Testis (tissue), 3 donors: Measurements from ENCODE around the gene DCUN1D1. TPM values are rescaled to one million over a fixed set of nuclear protein-coding genes. Genes with fewer than 3 reads are reported as not detected.

Experiments used
- DNase-seq: peaks from one replicate; pipeline ENCODE4 v3.0.0-alpha.2; 2019
- H3K27ac ChIP-seq, 2 donors: fragments of 200-600 bp; sonication (generic); one replicate each; pipeline ENCODE4 v1.5.1; 2019
- H3K27me3 ChIP-seq: fragments of 200-600 bp; sonication (generic); one replicate; pipeline ENCODE4 v1.5.1; 2019
- H3K36me3 ChIP-seq: fragments of 200-600 bp; sonication (generic); one replicate; pipeline ENCODE4 v1.5.1; 2017; ENCODE audit warnings: low read depth; ENCODE audit errors: missing control alignments
- H3K4me1 ChIP-seq: fragments of 200-600 bp; sonication (generic); one replicate; pipeline ENCODE4 v1.5.1; 2019
- H3K4me3 ChIP-seq, 2 donors: fragments of 200-600 bp; sonication (generic); one replicate each; pipeline ENCODE4 v1.5.1; 2017 to 2019
- H3K9me3 ChIP-seq: fragments of 200-600 bp; sonication (generic); one replicate; pipeline ENCODE4 v1.5.1; 2017
- CTCF ChIP-seq, 3 experiments: fragments of 450-650 bp in 2 of 3; fragments of 200-600 bp in 1 of 3; sonication (generic) in 1 of 3; IDR thresholded peaks; one replicate each; pipeline ENCODE4 v1.5.1; 2016 to 2019; ENCODE audit warnings: antibody characterized with exemption in 3 of 3, mild to moderate bottlenecking in 2 of 3, moderate library complexity in 1 of 3
- POLR2A ChIP-seq: fragments of 450-650 bp; IDR thresholded peaks from one replicate; pipeline ENCODE4 v1.6.1; 2017; ENCODE audit warnings: antibody characterized with exemption, mild to moderate bottlenecking, moderate library complexity
- WGBS, 2 donors: methylation state at CpG; one replicate each; pipeline ENCODE4 v1.1.5; 2018; 5-methylcytosine and 5-hydroxymethylcytosine counted together
- intact Hi-C: fragments of 100-400 bp; cut with DNase I; formaldehyde crosslinking; loops from one replicate; pipeline ENCODE4 v1.15.1; 2023; ENCODE audit warnings: low total_unique reads
- polyA plus RNA-seq: library from polyadenylated mRNA; stranded (reverse); fragments of 350-450 nt; fragmentation: Illumina TruSeq; extraction: RNeasy Lipid Tissue Mini Kit (QIAGEN cat#74804); gene quantifications from one replicate; pipeline ENCODE4 v1.2.3, GENCODE V29; 2014; ENCODE audit warnings: low read depth, low replicate concordance; ENCODE audit not compliant: insufficient read depth
- total RNA-seq, 2 donors: library from RNA; depleted of rRNA; stranded (reverse); fragments of >200 nt; gene quantifications; one replicate each; pipeline ENCODE4 v1.2.3, GENCODE V29; 2016

The DCUN1D1 gene
- total and polyA plus RNA-seq, 3 donors from 2014 or later: 72.8 to 346 (median 270) TPM

GRCh38 chr3:182914341-182914740 is 66.0 kb downstream of the DCUN1D1 start:
- Histone ChIP-seq H3K27ac (no peak overlapping the region), H3K4me3 (no peak overlapping the region), H3K9me3 (no peaks in the 10 kb centered on the region), H3K36me3 (no peaks in the 10 kb centered on the region), H3K27me3 (no peaks in the 10 kb centered on the region), H3K4me1 (no peaks in the 10 kb centered on the region)
- no peak for DNase-seq
- intact Hi-C loops: no loop called here
- no peak for TF ChIP-seq POLR2A
- TF ChIP-seq CTCF (IDR thresholded peaks at IDR 0.05): no peak
- WGBS, 2 donors: 91 to 96% methylated on average over 1 of the region's 1 CpG

GRCh38 chr3:182913889-182914288 is 66.4 kb downstream of the DCUN1D1 start:
- Histone ChIP-seq H3K4me1 (no peaks in the 10 kb centered on the region), H3K9me3 (no peaks in the 10 kb centered on the region), H3K36me3 (no peaks in the 10 kb centered on the region), H3K27me3 (no peaks in the 10 kb centered on the region), H3K27ac (no peak overlapping the region), H3K4me3 (no peak overlapping the region)
- DNase-seq: no peak
- intact Hi-C loops: no loop called here
- WGBS, 2 donors: 76 to 79% methylated on average over 4 of the region's 4 CpGs
- no peak for TF ChIP-seq POLR2A
- TF ChIP-seq CTCF (IDR thresholded peaks at IDR 0.05): no peak

- Histone ChIP-seq H3K27ac (no peak overlapping the region), H3K27me3 (no peaks in the 10 kb centered on the region), H3K4me1 (no peaks in the 10 kb centered on the region), H3K4me3 (no peak overlapping the region), H3K36me3 (no peaks in the 10 kb centered on the region), H3K9me3 (no peaks in the 10 kb centered on the region)
- no peak for TF ChIP-seq POLR2A
- TF ChIP-seq CTCF (IDR thresholded peaks at IDR 0.05): no peak
- intact Hi-C loops: no loop called here
- no peak for DNase-seq
- WGBS, 2 donors: 71 to 82% methylated on average over 5 of the region's 5 CpGs
These were observed 67.9 kb downstream of the DCUN1D1 start for GRCh38 chr3:182912474-182912873.

GRCh38 chr3:182911782-182912111 is 68.6 kb downstream of the DCUN1D1 start:
- H3K27me3 ChIP-seq: no peaks in the 10 kb centered on the region
- intact Hi-C loops: no loop called here
- TF ChIP-seq POLR2A: no peak
- TF ChIP-seq CTCF (IDR thresholded peaks at IDR 0.05): no peak
- H3K9me3 ChIP-seq: no peaks in the 10 kb centered on the region
- no peak overlapping the region for H3K4me3 ChIP-seq
- no peaks in the 10 kb centered on the region for H3K36me3 ChIP-seq
- H3K27ac ChIP-seq: no peak overlapping the region
- no peak for DNase-seq
- H3K4me1 ChIP-seq: no peaks in the 10 kb centered on the region
- 62 to 77% methylated on average over 5 of the region's 5 CpGs for WGBS, 2 donors

- intact Hi-C loops: no loop called here
- 91% methylated on average over 5 of the region's 5 CpGs for WGBS, 2 donors
These were observed 69.2 kb downstream of the DCUN1D1 start for GRCh38 chr3:182910936-182911781.

More at GRCh38 chr3:182910936-182911781, 69.2 kb downstream of the DCUN1D1 start:
- TF ChIP-seq CTCF (IDR thresholded peaks at IDR 0.05): no peak
- no peak for TF ChIP-seq POLR2A
- Histone ChIP-seq H3K27ac (no peak overlapping the region), H3K4me1 (no peaks in the 10 kb centered on the region), H3K9me3 (no peaks in the 10 kb centered on the region), H3K27me3 (no peaks in the 10 kb centered on the region), H3K4me3 (no peak overlapping the region), H3K36me3 (no peaks in the 10 kb centered on the region)
- DNase-seq: no peak
